ENCODE data around the gene THTPA. TPM values are rescaled to one million over a fixed set of nuclear protein-coding genes. Genes with fewer than 3 reads are reported as not detected.

Gene THTPA
- total and polyA plus RNA-seq, 2 of the 13 experiments (the other 11 are each of a cell fraction or from before 2014, with no cell fraction given), result 7.4 to 8.7 TPM

DNA sequence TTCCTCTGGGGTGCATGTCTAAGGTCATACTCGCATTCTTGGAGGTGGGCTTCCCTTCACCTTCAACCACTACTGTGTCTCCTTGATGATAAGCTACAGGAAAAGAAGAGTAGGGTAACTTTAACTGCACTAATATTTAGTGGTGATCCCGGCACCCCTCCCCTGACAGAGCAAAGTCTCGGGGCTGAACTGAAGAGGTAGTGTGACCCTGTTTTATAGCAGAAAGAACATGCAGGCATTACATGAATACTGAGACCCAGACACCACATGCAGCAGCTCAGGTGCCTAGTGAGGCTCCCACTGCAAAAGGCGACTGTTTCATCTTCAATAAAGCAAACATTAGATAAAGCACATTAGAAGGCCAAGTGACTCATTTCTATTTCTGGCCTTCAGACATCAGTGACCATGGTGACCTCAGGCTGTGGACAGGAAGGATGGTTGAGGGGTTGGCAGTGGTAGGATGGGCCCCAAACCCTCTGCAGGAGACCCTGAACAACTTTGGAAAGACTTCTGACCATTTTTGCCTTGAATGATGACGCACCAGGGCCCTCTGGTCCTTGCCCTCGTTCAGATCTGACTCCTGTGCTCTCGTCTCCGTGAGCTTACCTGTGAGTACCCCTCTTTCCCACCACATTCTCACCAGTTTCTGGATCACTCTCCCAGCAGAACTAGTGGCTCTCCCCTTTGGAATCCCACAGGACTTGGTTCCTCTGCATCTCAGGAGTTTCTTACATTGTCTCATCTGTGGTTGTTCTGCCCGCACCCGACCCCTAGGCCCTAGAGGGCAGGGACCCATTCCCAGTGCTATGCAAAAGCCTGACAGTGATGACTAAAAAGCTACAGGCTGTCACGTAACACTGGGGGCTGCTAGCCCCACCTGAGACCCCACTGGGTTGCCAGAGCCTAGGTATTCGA lies 46.4 kb downstream of the THTPA start (continued):
- TF ChIP-seq ZNF101 (CRISPR knock-in tag; IDR thresholded peaks at IDR 0.05; ENCODE audit: borderline replicate concordance, low read depth) (no peak), PLRG1 (conservative IDR thresholded peaks at IDR 0.05) (no peak), TP53 (CRISPR knock-in tag; conservative IDR thresholded peaks at IDR 0.05) (no peak), ZNF777 (CRISPR knock-in tag; IDR thresholded peaks at IDR 0.05) (no peak), ARID2 (CRISPR knock-in tag; IDR thresholded peaks at IDR 0.05; ENCODE audit: borderline replicate concordance) (peak; percentile 90; the same call in 1 of the 2 replicates), RAD51 (IDR thresholded peaks at IDR 0.05; ENCODE audit: borderline replicate concordance) (no peak), MYNN (CRISPR knock-in tag; IDR thresholded peaks at IDR 0.05; ENCODE audit: low read depth) (no peak), POGZ (CRISPR knock-in tag; IDR thresholded peaks at IDR 0.05) (peak; percentile 85), ZNF883 (CRISPR knock-in tag; IDR thresholded peaks at IDR 0.05; ENCODE audit: not compliant biosample characterization) (no peak), CBX1 (IDR thresholded peaks at IDR 0.05; ENCODE audit: low read depth) (no peak), ZNF772 (CRISPR knock-in tag; IDR thresholded peaks at IDR 0.05) (peak; percentile 35; the same call in 1 of the 2 replicates), NR3C1 (CRISPR knock-in tag; IDR thresholded peaks at IDR 0.05) (no peak)
- TF ChIP-seq, protein P1, sequence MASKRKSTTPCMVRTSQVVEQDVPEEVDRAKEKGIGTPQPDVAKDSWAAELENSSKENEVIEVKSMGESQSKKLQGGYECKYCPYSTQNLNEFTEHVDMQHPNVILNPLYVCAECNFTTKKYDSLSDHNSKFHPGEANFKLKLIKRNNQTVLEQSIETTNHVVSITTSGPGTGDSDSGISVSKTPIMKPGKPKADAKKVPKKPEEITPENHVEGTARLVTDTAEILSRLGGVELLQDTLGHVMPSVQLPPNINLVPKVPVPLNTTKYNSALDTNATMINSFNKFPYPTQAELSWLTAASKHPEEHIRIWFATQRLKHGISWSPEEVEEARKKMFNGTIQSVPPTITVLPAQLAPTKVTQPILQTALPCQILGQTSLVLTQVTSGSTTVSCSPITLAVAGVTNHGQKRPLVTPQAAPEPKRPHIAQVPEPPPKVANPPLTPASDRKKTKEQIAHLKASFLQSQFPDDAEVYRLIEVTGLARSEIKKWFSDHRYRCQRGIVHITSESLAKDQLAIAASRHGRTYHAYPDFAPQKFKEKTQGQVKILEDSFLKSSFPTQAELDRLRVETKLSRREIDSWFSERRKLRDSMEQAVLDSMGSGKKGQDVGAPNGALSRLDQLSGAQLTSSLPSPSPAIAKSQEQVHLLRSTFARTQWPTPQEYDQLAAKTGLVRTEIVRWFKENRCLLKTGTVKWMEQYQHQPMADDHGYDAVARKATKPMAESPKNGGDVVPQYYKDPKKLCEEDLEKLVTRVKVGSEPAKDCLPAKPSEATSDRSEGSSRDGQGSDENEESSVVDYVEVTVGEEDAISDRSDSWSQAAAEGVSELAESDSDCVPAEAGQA (IDR thresholded peaks at IDR 0.05; ENCODE audit: low read depth), result no peak
- TF ChIP-seq, protein P1 (CRISPR knock-in tag; IDR thresholded peaks at IDR 0.05; ENCODE audit: borderline replicate concordance), result no peak
- TF ChIP-seq, protein P2, sequence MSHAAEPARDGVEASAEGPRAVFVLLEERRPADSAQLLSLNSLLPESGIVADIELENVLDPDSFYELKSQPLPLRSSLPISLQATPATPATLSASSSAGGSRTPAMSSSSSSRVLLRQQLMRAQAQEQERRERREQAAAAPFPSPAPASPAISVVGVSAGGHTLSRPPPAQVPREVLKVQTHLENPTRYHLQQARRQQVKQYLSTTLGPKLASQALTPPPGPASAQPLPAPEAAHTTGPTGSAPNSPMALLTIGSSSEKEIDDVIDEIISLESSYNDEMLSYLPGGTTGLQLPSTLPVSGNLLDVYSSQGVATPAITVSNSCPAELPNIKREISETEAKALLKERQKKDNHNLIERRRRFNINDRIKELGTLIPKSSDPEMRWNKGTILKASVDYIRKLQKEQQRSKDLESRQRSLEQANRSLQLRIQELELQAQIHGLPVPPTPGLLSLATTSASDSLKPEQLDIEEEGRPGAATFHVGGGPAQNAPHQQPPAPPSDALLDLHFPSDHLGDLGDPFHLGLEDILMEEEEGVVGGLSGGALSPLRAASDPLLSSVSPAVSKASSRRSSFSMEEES (CRISPR knock-in tag; IDR thresholded peaks at IDR 0.05), result peak; percentile 78; the same call in 1 of the 2 replicates
- TF ChIP-seq, protein P3, sequence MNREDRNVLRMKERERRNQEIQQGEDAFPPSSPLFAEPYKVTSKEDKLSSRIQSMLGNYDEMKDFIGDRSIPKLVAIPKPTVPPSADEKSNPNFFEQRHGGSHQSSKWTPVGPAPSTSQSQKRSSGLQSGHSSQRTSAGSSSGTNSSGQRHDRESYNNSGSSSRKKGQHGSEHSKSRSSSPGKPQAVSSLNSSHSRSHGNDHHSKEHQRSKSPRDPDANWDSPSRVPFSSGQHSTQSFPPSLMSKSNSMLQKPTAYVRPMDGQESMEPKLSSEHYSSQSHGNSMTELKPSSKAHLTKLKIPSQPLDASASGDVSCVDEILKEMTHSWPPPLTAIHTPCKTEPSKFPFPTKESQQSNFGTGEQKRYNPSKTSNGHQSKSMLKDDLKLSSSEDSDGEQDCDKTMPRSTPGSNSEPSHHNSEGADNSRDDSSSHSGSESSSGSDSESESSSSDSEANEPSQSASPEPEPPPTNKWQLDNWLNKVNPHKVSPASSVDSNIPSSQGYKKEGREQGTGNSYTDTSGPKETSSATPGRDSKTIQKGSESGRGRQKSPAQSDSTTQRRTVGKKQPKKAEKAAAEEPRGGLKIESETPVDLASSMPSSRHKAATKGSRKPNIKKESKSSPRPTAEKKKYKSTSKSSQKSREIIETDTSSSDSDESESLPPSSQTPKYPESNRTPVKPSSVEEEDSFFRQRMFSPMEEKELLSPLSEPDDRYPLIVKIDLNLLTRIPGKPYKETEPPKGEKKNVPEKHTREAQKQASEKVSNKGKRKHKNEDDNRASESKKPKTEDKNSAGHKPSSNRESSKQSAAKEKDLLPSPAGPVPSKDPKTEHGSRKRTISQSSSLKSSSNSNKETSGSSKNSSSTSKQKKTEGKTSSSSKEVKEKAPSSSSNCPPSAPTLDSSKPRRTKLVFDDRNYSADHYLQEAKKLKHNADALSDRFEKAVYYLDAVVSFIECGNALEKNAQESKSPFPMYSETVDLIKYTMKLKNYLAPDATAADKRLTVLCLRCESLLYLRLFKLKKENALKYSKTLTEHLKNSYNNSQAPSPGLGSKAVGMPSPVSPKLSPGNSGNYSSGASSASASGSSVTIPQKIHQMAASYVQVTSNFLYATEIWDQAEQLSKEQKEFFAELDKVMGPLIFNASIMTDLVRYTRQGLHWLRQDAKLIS (CRISPR knock-in tag; IDR thresholded peaks at IDR 0.05), result no peak

Data from HepG2 (cell line).